Activated naive CD8-positive, alpha-beta T cell treated with anti-CD3 and anti-CD28 coated beads, Interleukin-2, amount 10 ng/mL, durations not matched to agents 7 days and 5 days (primary cell): ENCODE data around the gene TMEM233. TPM values are rescaled to one million over a fixed set of nuclear protein-coding genes. Genes with fewer than 3 reads are reported as not detected.

ENCODE experiments used
- ATAC-seq: fragments of 150-1000 bp; cut with Tn5 transposase; one replicate; pipeline ENCODE4 v1.10.0; 2021; ENCODE audit warnings: low read depth, moderate library complexity
- POLR2A ChIA-PET: fragments of 350-600 bp; sonication (Branson Sonifier 250); formaldehyde crosslinking; loops from one replicate; lab custom pipeline; 2021; ENCODE audit warnings: antibody characterized with exemption; lab: Charles Lee
- DNase-seq: peaks from one replicate; pipeline ENCODE4 v3.0.0; 2021
- H3K27ac Mint-ChIP-seq: one replicate; pipeline ENCODE4 v1.8.0; 2022; ENCODE audit warnings: mild to moderate bottlenecking, mixed read lengths
- H3K27me3 Mint-ChIP-seq: one replicate; pipeline ENCODE4 v1.8.0; 2022; ENCODE audit warnings: mild to moderate bottlenecking, moderate library complexity, mixed read lengths
- H3K36me3 Mint-ChIP-seq: one replicate; pipeline ENCODE4 v1.8.0; 2021; ENCODE audit warnings: mild to moderate bottlenecking, mixed read lengths
- H3K4me1 Mint-ChIP-seq: one replicate; pipeline ENCODE4 v1.8.0; 2021; ENCODE audit warnings: mixed read lengths
- H3K4me3 Mint-ChIP-seq: one replicate; pipeline ENCODE4 v1.8.0; 2022; ENCODE audit warnings: mild to moderate bottlenecking, moderate library complexity, mixed read lengths
- H3K9me3 Mint-ChIP-seq: one replicate; pipeline ENCODE4 v1.8.0; 2021; ENCODE audit warnings: mixed read lengths
- total RNA-seq, 2 experiments: library from RNA; stranded (reverse); gene quantifications; one replicate each; pipeline ENCODE4 v1.2.3, GENCODE V29; 2021

The TMEM233 gene
- total RNA-seq, 2 experiments from 2014 or later, result not detected

DNA sequence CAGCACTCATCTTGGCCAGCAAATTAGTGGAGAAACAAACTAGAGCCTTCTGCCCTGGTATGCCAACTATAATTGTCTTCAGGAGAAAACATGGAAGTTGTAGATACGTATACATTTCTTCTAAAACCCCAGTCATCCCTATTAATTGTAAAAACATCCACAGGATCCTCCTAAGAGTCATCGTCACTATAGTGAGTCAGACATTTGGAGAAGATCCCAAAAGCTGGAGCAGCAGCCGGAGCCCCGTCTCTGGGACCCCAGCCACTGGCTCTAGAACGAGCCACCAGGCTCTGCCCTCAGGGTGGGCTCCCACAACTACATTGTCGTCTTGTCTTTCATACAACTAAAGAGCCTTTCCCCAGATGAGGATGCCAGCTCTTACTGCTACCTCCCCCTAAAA lies 89.8 kb downstream of the TMEM233 start:
- POLR2A ChIA-PET, result no interaction called here
- no peaks in the 10 kb centered on the region for H3K9me3 Mint-ChIP-seq
- peak overlapping the region; percentile 47 for H3K27ac Mint-ChIP-seq
- H3K4me3 Mint-ChIP-seq, result no peak overlapping the region
- H3K4me1 Mint-ChIP-seq, result peaks cover 15% of the 10 kb centered on the region
- H3K27me3 Mint-ChIP-seq, result no peaks in the 10 kb centered on the region
- DNase-seq (no peak), ATAC-seq (no peak)
- peaks cover 37% of the 10 kb centered on the region for H3K36me3 Mint-ChIP-seq

DNA sequence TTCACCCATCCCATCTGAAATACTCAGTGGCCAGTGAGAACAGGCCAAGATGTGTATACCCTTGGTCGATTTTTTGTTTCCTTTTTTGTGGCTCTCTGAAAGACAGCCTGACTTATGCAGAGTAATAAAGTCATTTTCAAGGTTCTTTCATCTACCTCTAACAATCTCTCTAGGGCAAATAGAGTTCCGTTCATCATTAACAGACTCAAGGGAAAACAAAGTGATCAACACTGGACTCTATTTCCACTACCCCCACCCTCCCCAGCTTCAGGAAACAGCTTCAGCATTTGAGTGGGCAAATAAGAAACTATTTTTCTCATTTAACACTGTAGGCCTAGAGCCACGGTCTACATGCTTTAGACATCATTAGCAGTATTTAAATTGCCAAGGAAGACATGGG lies 90.2 kb downstream of the TMEM233 start:
- Mint-ChIP-seq H3K9me3 (no peaks in the 10 kb centered on the region), H3K4me3 (no peak overlapping the region), H3K27me3 (no peaks in the 10 kb centered on the region), H3K36me3 (peaks cover 36% of the 10 kb centered on the region), H3K4me1 (peaks cover 15% of the 10 kb centered on the region), H3K27ac (peak overlapping the region; percentile 39)
- ATAC-seq (no peak), DNase-seq (no peak)
- POLR2A ChIA-PET, result no interaction called here

DNA sequence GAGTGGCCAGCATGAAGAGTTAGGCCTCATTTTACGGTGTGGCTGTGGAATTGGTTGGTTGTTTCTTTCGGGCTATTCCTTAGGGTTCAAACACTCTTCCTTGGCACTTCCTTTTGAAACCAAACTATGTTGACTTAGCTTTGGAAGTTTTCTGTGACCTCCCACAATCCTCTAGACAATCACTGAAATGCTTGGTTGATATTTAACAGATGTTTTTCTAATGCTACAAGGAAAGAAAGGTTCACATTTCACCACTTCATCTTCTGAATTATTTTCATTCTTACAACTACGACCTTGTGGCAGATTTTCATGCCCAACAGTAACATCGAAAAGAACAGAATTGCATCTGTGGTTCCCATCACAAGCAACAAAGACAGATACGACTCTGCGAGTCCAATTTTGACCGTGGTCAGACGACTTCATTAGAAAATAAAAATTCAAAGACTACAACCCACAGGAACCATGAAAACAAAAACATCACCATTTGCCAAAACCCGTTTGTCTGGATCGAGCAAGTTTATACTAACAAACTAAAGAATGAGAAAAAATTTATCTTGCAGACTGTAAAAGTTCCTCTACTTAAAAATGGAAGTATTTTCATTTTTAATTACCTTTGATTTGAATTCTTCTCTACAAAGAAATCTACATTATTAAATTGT lies 91.3 kb downstream of the TMEM233 start:
- Mint-ChIP-seq H3K4me1 (peaks cover 14% of the 10 kb centered on the region), H3K36me3 (peaks cover 35% of the 10 kb centered on the region), H3K27ac (no peak overlapping the region), H3K4me3 (no peak overlapping the region), H3K9me3 (no peaks in the 10 kb centered on the region), H3K27me3 (no peaks in the 10 kb centered on the region)
- no peak for DNase-seq
- ATAC-seq, result no peak
- POLR2A ChIA-PET, result no interaction called here

- no peaks in the 10 kb centered on the region for H3K27me3 Mint-ChIP-seq
- no peak for ATAC-seq
- no peak for DNase-seq
- H3K27ac Mint-ChIP-seq, result peak overlapping the region; percentile 28
- POLR2A ChIA-PET, result no interaction called here
- H3K36me3 Mint-ChIP-seq, result peaks cover 34% of the 10 kb centered on the region
- H3K4me3 Mint-ChIP-seq, result no peak overlapping the region
- no peaks in the 10 kb centered on the region for H3K9me3 Mint-ChIP-seq
- peaks cover 14% of the 10 kb centered on the region for H3K4me1 Mint-ChIP-seq
Observed at GRCh38 chr12:119685375-119685774, 91.8 kb downstream of the TMEM233 start.

- H3K4me1 Mint-ChIP-seq, result peaks cover 14% of the 10 kb centered on the region
- H3K27me3 Mint-ChIP-seq, result no peaks in the 10 kb centered on the region
- H3K36me3 Mint-ChIP-seq, result peaks cover 32% of the 10 kb centered on the region
- no peaks in the 10 kb centered on the region for H3K9me3 Mint-ChIP-seq
- no peak for DNase-seq
- H3K27ac Mint-ChIP-seq, result no peak overlapping the region
- POLR2A ChIA-PET, result interaction anchor here (0.6 kb wide), 1 partner anchor 10 kb away, joined by 4 read pairs; no protein-coding TSS in a partner anchor
- ATAC-seq, result no peak
- H3K4me3 Mint-ChIP-seq, result no peak overlapping the region
Observed at GRCh38 chr12:119686355-119686754, 92.8 kb downstream of the TMEM233 start.

DNA sequence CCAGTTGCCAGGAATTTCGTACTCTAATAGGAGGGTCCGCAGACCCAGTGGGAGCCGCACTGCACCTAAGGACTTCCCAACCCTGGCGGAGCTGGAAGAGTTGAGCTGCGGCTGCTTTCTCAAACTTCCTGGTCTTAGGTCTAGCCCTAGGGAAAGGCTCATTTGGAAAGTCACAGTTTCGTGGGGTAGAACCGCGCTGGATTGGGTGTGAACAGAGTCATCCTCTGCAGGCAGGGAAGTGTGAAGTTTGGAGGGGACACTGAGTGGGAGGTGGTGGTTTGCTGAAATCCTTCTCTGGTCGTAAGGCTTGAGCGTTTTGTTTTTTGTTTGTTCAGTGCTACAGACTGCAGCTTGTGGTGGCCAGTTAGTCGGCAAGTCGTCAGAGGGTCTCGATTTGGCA lies 93.2 kb downstream of the TMEM233 start:
- H3K4me1 Mint-ChIP-seq, result peaks cover 14% of the 10 kb centered on the region
- no peaks in the 10 kb centered on the region for H3K27me3 Mint-ChIP-seq
- no peaks in the 10 kb centered on the region for H3K9me3 Mint-ChIP-seq
- POLR2A ChIA-PET, result no interaction called here
- H3K36me3 Mint-ChIP-seq, result peaks cover 32% of the 10 kb centered on the region
- no peak for DNase-seq
- no peak overlapping the region for H3K27ac Mint-ChIP-seq
- ATAC-seq, result no peak
- no peak overlapping the region for H3K4me3 Mint-ChIP-seq

DNA sequence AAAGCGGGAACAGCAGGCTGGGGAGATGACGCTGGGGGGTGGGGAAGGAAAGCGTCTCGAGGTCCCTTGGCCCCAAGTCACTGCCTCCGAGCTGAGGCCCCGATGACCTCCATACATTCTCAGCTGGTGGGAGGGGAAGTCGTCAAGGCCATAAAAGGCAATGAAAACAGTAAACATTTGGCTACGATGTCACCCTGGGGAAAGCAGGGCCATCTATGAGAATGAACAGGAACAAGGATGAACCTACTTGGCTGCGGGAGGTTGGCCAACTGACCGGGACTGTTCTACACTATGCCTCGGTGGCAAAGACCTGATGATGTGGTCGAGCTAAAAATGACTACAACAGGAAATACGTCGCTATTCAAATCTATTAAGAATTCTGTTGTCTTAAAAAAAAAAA lies 93.8 kb downstream of the TMEM233 start:
- H3K4me3 Mint-ChIP-seq, result no peak overlapping the region
- DNase-seq, result no peak
- peaks cover 9% of the 10 kb centered on the region for H3K4me1 Mint-ChIP-seq
- POLR2A ChIA-PET, result interaction anchor here (0.6 to 0.7 kb wide), 2 partner anchors 25 to 513 kb away, joined by 3 to 4 read pairs; no protein-coding TSS in a partner anchor
- no peak overlapping the region for H3K27ac Mint-ChIP-seq
- H3K27me3 Mint-ChIP-seq, result no peaks in the 10 kb centered on the region
- no peak for ATAC-seq
- H3K9me3 Mint-ChIP-seq, result no peaks in the 10 kb centered on the region
- peaks cover 31% of the 10 kb centered on the region for H3K36me3 Mint-ChIP-seq

- DNase-seq (no peak), ATAC-seq (no peak)
- Mint-ChIP-seq H3K4me1 (peaks cover 7% of the 10 kb centered on the region), H3K27me3 (no peaks in the 10 kb centered on the region), H3K36me3 (peaks cover 33% of the 10 kb centered on the region), H3K4me3 (no peak overlapping the region), H3K27ac (no peak overlapping the region), H3K9me3 (no peaks in the 10 kb centered on the region)
- POLR2A ChIA-PET, result interaction anchor here (0.7 kb wide), 1 partner anchor 26 kb away, joined by 4 read pairs; no protein-coding TSS in a partner anchor
Observed at GRCh38 chr12:119687879-119688278, 94.3 kb downstream of the TMEM233 start.

DNA sequence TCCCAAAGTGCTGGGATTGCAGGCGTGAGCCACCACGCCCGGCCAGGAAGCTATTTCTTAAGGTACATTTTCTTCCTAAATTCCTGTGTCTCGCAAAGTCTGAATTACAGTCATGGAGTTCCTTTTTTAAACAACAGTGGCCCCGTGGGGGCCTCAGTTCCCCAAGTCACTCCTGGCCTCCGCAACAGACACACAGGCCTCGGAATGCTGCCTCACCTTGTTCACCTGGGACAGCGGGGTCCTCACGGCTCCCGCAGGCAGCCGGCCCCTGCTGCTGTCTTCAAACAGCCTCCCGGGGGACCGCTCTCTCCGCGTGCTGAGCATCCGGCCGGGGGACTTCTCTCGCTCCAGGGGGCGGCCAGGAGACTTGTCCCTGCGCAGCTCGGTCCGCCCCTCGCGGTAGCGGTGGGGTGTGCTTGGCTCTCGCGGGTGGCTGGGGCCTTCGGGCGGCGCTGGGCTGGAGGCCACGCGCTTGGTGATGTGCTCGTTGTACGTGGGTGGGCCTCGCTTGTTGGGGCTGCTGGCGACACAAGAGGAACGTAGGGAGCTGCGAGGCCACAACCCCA lies 96.4 kb downstream of the TMEM233 start:
- DNase-seq (no peak), ATAC-seq (no peak)
- Mint-ChIP-seq H3K36me3 (peaks cover 30% of the 10 kb centered on the region), H3K4me3 (no peak overlapping the region), H3K27ac (no peak overlapping the region), H3K4me1 (peaks cover 2% of the 10 kb centered on the region), H3K9me3 (no peaks in the 10 kb centered on the region), H3K27me3 (no peaks in the 10 kb centered on the region)
- POLR2A ChIA-PET, result interaction anchor here (0.7 kb wide), 1 partner anchor 15 kb away, joined by 4 read pairs; no protein-coding TSS in a partner anchor

- H3K27ac Mint-ChIP-seq, result no peak overlapping the region
- no peak for ATAC-seq
- no peaks in the 10 kb centered on the region for H3K27me3 Mint-ChIP-seq
- no peak for DNase-seq
- peaks cover 2% of the 10 kb centered on the region for H3K4me1 Mint-ChIP-seq
- H3K9me3 Mint-ChIP-seq, result no peaks in the 10 kb centered on the region
- H3K4me3 Mint-ChIP-seq, result no peak overlapping the region
- H3K36me3 Mint-ChIP-seq, result peaks cover 21% of the 10 kb centered on the region
- POLR2A ChIA-PET, result no interaction called here
Observed at GRCh38 chr12:119691202-119691810, 97.7 kb downstream of the TMEM233 start.

DNA sequence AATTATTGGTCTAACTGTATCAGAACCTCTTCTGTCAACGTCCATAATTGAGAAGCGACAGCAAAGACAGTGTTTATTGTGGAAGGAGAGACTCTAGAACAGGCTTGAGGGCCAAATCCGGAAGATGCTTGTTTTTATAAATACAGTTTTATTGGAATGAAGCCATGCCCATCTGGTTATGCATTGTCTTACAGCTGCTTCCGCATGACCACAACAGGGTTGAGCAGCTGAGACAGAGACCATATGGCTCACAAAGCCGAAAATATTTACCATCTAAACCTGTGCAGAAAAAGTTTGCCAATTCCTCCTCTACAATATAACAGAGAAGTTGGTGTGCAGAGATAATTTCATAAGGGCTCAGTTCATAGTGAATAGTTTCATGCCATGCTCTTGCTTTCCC lies 98.8 kb downstream of the TMEM233 start:
- Mint-ChIP-seq H3K27me3 (no peaks in the 10 kb centered on the region), H3K9me3 (no peaks in the 10 kb centered on the region), H3K4me3 (no peak overlapping the region), H3K36me3 (peaks cover 21% of the 10 kb centered on the region), H3K4me1 (peaks cover 2% of the 10 kb centered on the region), H3K27ac (no peak overlapping the region)
- no peak for DNase-seq
- POLR2A ChIA-PET, result no interaction called here
- no peak for ATAC-seq
